ENCODE results near the gene LAIR2.
A peak's percentile ranks its signal among the peaks of the same experiment; 100 is the strongest.
"Not testable (repeated sequence)": the region's sequence is repeated elsewhere in the genome, so short reads cannot be mapped to it uniquely, and the experiment has no call there.

LAIR2 gene

GRCh38 chr19:54505542-54505941, 2.9 kb downstream of the LAIR2 start:
- not testable (repeated sequence) for H3K4me3 ChIP-seq (ENCODE audit: low read depth, low read length); H2AFZ ChIP-seq (ENCODE audit: insufficient read depth, low read length, poor library complexity); H2BK5ac ChIP-seq (ENCODE audit: low read depth, low read length, poor library complexity); H3K27me3 ChIP-seq (ENCODE audit: insufficient read depth, low read length); H3K14ac ChIP-seq (ENCODE audit: low read length); H3K27ac ChIP-seq (ENCODE audit: low read depth, low read length); H2BK12ac ChIP-seq (ENCODE audit: low read length); H3K18ac ChIP-seq (ENCODE audit: low read length); H2AK5ac ChIP-seq (ENCODE audit: low read length); H4K91ac ChIP-seq (ENCODE audit: low read depth, low read length); H3K79me1 ChIP-seq (ENCODE audit: low read length); DNase-seq; H3K79me2 ChIP-seq (ENCODE audit: control insufficient read depth, insufficient read depth, low read length, poor library complexity); H3K23ac ChIP-seq (ENCODE audit: low read length); H3K36me3 ChIP-seq (ENCODE audit: control insufficient read depth in 1 of 2, insufficient read depth in 2 of 2, low read length in 2 of 2); H3K4me1 ChIP-seq (ENCODE audit: control insufficient read depth in 1 of 2, insufficient read depth in 2 of 2, low read length in 2 of 2); H2BK120ac ChIP-seq (ENCODE audit: insufficient read depth, low read length, poor library complexity); H3K4ac ChIP-seq (ENCODE audit: low read depth, low read length); H4K12ac ChIP-seq (ENCODE audit: low read depth, low read length); H3K9ac ChIP-seq (ENCODE audit: low read length); H3K4me2 ChIP-seq (ENCODE audit: low read length); H4K8ac ChIP-seq (ENCODE audit: low read depth, low read length)
- WGBS (ENCODE audit: extremely low coverage, insufficient coverage, insufficient read length) = no CpG with 5 or more reads among the region's 4 CpGs
- peaks cover 35% of the 10 kb centered on the region for H3K9me3 ChIP-seq (ENCODE audit: insufficient read depth, low read depth, low read length)

GRCh38 chr19:54506079-54506478, 3.4 kb downstream of the LAIR2 start:
- WGBS (ENCODE audit: extremely low coverage, insufficient coverage, insufficient read length) = no CpG with 5 or more reads among the region's 10 CpGs
- H3K27ac ChIP-seq (ENCODE audit: low read depth, low read length) = no peak overlapping the region
- no peak overlapping the region for H3K23ac ChIP-seq (ENCODE audit: low read length)

DNA sequence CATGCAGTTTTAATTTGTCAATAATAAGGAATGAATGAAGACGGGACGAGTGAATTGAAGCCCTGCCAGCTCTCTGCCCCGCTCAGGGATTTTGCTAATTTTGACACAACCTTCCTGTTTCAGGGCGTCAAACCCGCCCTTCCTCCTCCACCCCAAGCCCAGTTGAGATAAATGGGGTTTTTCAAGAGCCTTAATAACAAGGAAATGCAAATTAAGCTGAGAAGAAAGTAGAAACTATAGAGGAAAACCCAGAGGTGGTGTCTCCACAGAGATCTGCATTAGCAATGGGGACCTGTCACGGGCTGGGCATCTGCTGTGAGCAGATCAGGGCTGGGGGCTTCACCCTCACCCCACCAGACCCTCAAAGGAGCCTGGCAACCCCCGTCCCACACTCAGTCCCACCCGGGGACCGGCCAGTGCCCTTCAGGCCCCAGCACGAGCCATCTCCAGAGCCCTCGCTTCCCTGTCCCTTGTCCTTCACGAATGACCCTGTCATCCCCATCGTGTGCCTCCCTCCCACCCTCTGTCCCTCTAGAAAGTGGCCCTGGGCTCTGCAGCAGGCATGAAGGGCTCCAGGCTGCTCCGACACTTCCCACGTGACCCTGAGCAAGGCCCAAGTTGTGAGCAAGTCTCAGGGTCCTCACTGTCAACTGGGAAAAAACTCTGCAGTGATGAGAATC, 4.5 kb downstream of the LAIR2 start:
- H3K18ac ChIP-seq (ENCODE audit: low read length); H3K36me3 ChIP-seq (ENCODE audit: control insufficient read depth in 1 of 2, insufficient read depth in 2 of 2, low read length in 2 of 2); H3K27me3 ChIP-seq (ENCODE audit: insufficient read depth, low read length); H3K27ac ChIP-seq (ENCODE audit: low read depth, low read length); H2BK12ac ChIP-seq (ENCODE audit: low read length); H3K4me1 ChIP-seq (ENCODE audit: control insufficient read depth in 1 of 2, insufficient read depth in 2 of 2, low read length in 2 of 2); H3K4ac ChIP-seq (ENCODE audit: low read depth, low read length); H4K12ac ChIP-seq (ENCODE audit: low read depth, low read length); H3K14ac ChIP-seq (ENCODE audit: low read length); H4K91ac ChIP-seq (ENCODE audit: low read depth, low read length); H2AFZ ChIP-seq (ENCODE audit: insufficient read depth, low read length, poor library complexity); H2BK5ac ChIP-seq (ENCODE audit: low read depth, low read length, poor library complexity); H3K79me2 ChIP-seq (ENCODE audit: control insufficient read depth, insufficient read depth, low read length, poor library complexity); H3K79me1 ChIP-seq (ENCODE audit: low read length); H2BK120ac ChIP-seq (ENCODE audit: insufficient read depth, low read length, poor library complexity); DNase-seq; H3K4me3 ChIP-seq (ENCODE audit: low read depth, low read length); H3K23ac ChIP-seq (ENCODE audit: low read length); H3K9ac ChIP-seq (ENCODE audit: low read length); H2AK5ac ChIP-seq (ENCODE audit: low read length); H3K4me2 ChIP-seq (ENCODE audit: low read length); H4K8ac ChIP-seq (ENCODE audit: low read depth, low read length): not testable (repeated sequence)
- peaks cover 35% of the 10 kb centered on the region for H3K9me3 ChIP-seq (ENCODE audit: insufficient read depth, low read depth, low read length)
- no CpG with 5 or more reads among the region's 15 CpGs for WGBS (ENCODE audit: extremely low coverage, insufficient coverage, insufficient read length)

More at GRCh38 chr19:54506079-54506478, 3.4 kb downstream of the LAIR2 start:
- Histone ChIP-seq H4K8ac (ENCODE audit: low read depth, low read length) (no peak overlapping the region), H4K12ac (ENCODE audit: low read depth, low read length) (no peak overlapping the region), H2BK5ac (ENCODE audit: low read depth, low read length, poor library complexity) (no peak overlapping the region), H2BK120ac (ENCODE audit: insufficient read depth, low read length, poor library complexity) (no peak overlapping the region), H3K4me1 (ENCODE audit: control insufficient read depth in 1 of 2, insufficient read depth in 2 of 2, low read length in 2 of 2) (no peaks in the 10 kb centered on the region), H3K14ac (ENCODE audit: low read length) (no peak overlapping the region), H3K36me3 (ENCODE audit: control insufficient read depth in 1 of 2, insufficient read depth in 2 of 2, low read length in 2 of 2) (no peaks in the 10 kb centered on the region), H3K9ac (ENCODE audit: low read length) (no peak overlapping the region), H3K27me3 (ENCODE audit: insufficient read depth, low read length) (no peaks in the 10 kb centered on the region), H3K4me3 (ENCODE audit: low read depth, low read length) (no peak overlapping the region), H2BK12ac (ENCODE audit: low read length) (no peak overlapping the region), H3K9me3 (ENCODE audit: insufficient read depth, low read depth, low read length) (peaks cover 31% of the 10 kb centered on the region), H2AK5ac (ENCODE audit: low read length) (no peak overlapping the region), H3K79me2 (ENCODE audit: control insufficient read depth, insufficient read depth, low read length, poor library complexity) (no peaks in the 10 kb centered on the region), H3K79me1 (ENCODE audit: low read length) (no peaks in the 10 kb centered on the region), H2AFZ (ENCODE audit: insufficient read depth, low read length, poor library complexity) (no peak overlapping the region), H3K4me2 (ENCODE audit: low read length) (no peak overlapping the region), H3K4ac (ENCODE audit: low read depth, low read length) (no peak overlapping the region), H3K18ac (ENCODE audit: low read length) (no peak overlapping the region), H4K91ac (ENCODE audit: low read depth, low read length) (no peak overlapping the region)
- peak; percentile 38 to 86 for DNase-seq

GRCh38 chr19:54507824-54508223, 5.2 kb downstream of the LAIR2 start:
- peaks cover 1% of the 10 kb centered on the region for H3K27me3 ChIP-seq (ENCODE audit: insufficient read depth, low read length)
- H3K18ac ChIP-seq (ENCODE audit: low read length) = no peak overlapping the region
- no peak overlapping the region for H3K23ac ChIP-seq (ENCODE audit: low read length)
- no peaks in the 10 kb centered on the region for H3K79me1 ChIP-seq (ENCODE audit: low read length)
- H3K4me3 ChIP-seq (ENCODE audit: low read depth, low read length) = no peak overlapping the region
- no peak overlapping the region for H4K91ac ChIP-seq (ENCODE audit: low read depth, low read length)
- H2AK5ac ChIP-seq (ENCODE audit: low read length) = no peak overlapping the region
- no peak for DNase-seq
- H3K9ac ChIP-seq (ENCODE audit: low read length) = no peak overlapping the region
- H2BK12ac ChIP-seq (ENCODE audit: low read length) = no peak overlapping the region
- no peak overlapping the region for H2AFZ ChIP-seq (ENCODE audit: insufficient read depth, low read length, poor library complexity)
- H3K4ac ChIP-seq (ENCODE audit: low read depth, low read length) = no peak overlapping the region
- WGBS (ENCODE audit: extremely low coverage, insufficient coverage, insufficient read length) = no CpG with 5 or more reads among the region's 12 CpGs
- no peak overlapping the region for H4K12ac ChIP-seq (ENCODE audit: low read depth, low read length)
- H3K4me1 ChIP-seq (ENCODE audit: control insufficient read depth in 1 of 2, insufficient read depth in 2 of 2, low read length in 2 of 2) = no peaks in the 10 kb centered on the region
- H3K36me3 ChIP-seq (ENCODE audit: control insufficient read depth in 1 of 2, insufficient read depth in 2 of 2, low read length in 2 of 2) = no peaks in the 10 kb centered on the region
- H3K9me3 ChIP-seq (ENCODE audit: insufficient read depth, low read depth, low read length) = peaks cover 38% of the 10 kb centered on the region
- no peak overlapping the region for H4K8ac ChIP-seq (ENCODE audit: low read depth, low read length)
- H3K4me2 ChIP-seq (ENCODE audit: low read length) = no peak overlapping the region
- H3K14ac ChIP-seq (ENCODE audit: low read length) = no peak overlapping the region
- no peaks in the 10 kb centered on the region for H3K79me2 ChIP-seq (ENCODE audit: control insufficient read depth, insufficient read depth, low read length, poor library complexity)
- no peak overlapping the region for H3K27ac ChIP-seq (ENCODE audit: low read depth, low read length)
- no peak overlapping the region for H2BK120ac ChIP-seq (ENCODE audit: insufficient read depth, low read length, poor library complexity)
- H2BK5ac ChIP-seq (ENCODE audit: low read depth, low read length, poor library complexity) = no peak overlapping the region
